Neural cell (in vitro differentiated cells): ENCODE results near the gene SECISBP2L. TPM values are rescaled to one million over a fixed set of nuclear protein-coding genes. Genes with fewer than 3 reads are reported as not detected.

Experiments
- H2AFZ ChIP-seq: fragments of 200-600, 300-800 bp; sonication (generic), shearing (Covaris generic); 2 replicates; pipeline ENCODE4 v1.6.0; 2014; ENCODE audit warnings: low read depth, mild to moderate bottlenecking, antibody characterized with exemption, low read length, moderate library complexity
- H3F3A ChIP-seq: fragments of 200-600 bp; shearing (Covaris generic); 2 replicates; pipeline ENCODE4 v1.6.1; 2016; ENCODE audit warnings: mild to moderate bottlenecking, moderate library complexity, mixed read lengths, antibody characterized with exemption, low read length; ENCODE audit not compliant: insufficient read depth, poor library complexity, severe bottlenecking
- H3K27ac ChIP-seq: fragments of 200-600, 300-800 bp; sonication (generic), shearing (Covaris generic); 2 replicates; pipeline ENCODE4 v1.5.1; 2014; ENCODE audit warnings: mild to moderate bottlenecking, low read length, moderate library complexity
- H3K27me3 ChIP-seq: fragments of 300-800, 200-600 bp; sonication (generic), shearing (Covaris generic); 2 replicates; pipeline ENCODE4 v1.6.0; 2014; ENCODE audit warnings: mild to moderate bottlenecking, low read depth, low read length, moderate library complexity; ENCODE audit not compliant: insufficient read depth
- H3K36me3 ChIP-seq: fragments of 300-800, 200-600 bp; sonication (generic), shearing (Covaris generic); 2 replicates; pipeline ENCODE4 v1.5.1; 2014; ENCODE audit warnings: mild to moderate bottlenecking, antibody characterized with exemption, low read length, moderate library complexity; ENCODE audit not compliant: insufficient read depth
- H3K4me2 ChIP-seq: fragments of 300-800, 200-600 bp; sonication (generic), shearing (Covaris generic); 2 replicates; pipeline ENCODE4 v1.6.0; 2014; ENCODE audit warnings: mild to moderate bottlenecking, low read length
- H3K4me3 ChIP-seq: fragments of 300-800, 200-600 bp; sonication (generic), shearing (Covaris generic); 2 replicates; pipeline ENCODE4 v1.5.1; 2014; ENCODE audit warnings: mild to moderate bottlenecking, low read length, moderate library complexity
- H3K79me2 ChIP-seq: fragments of 200-600 bp; shearing (Covaris generic); replicated peaks from 2 replicates; pipeline ENCODE4 v1.6.0; 2014; ENCODE audit warnings: mild to moderate bottlenecking, low read length, moderate library complexity; ENCODE audit not compliant: insufficient read depth
- H3K9ac ChIP-seq: fragments of 300-800, 200-600 bp; sonication (generic), shearing (Covaris generic); 2 replicates; pipeline ENCODE4 v1.6.1; 2016; ENCODE audit warnings: mild to moderate bottlenecking, low read length, mixed read lengths
- H3K9me2 ChIP-seq: fragments of 200-600 bp; shearing (Covaris generic); 2 replicates; pipeline ENCODE4 v1.6.1; 2016; ENCODE audit warnings: mild to moderate bottlenecking, low read length, mixed read lengths; ENCODE audit not compliant: insufficient read depth
- H3K9me3 ChIP-seq: fragments of 200-600, 300-800 bp; sonication (generic), shearing (Covaris generic); 2 replicates; pipeline ENCODE4 v1.6.1; 2016; ENCODE audit warnings: mild to moderate bottlenecking, mixed run types, low read length, moderate library complexity, mixed read lengths
- H4K20me1 ChIP-seq: fragments of 200-600 bp; shearing (Covaris generic); 2 replicates; pipeline ENCODE4 v1.6.1; 2016; ENCODE audit warnings: mild to moderate bottlenecking, mixed run types; ENCODE audit not compliant: insufficient read depth
- EP300 ChIP-seq: fragments of 450-650 bp; conservative IDR thresholded peaks from 2 replicates; pipeline ENCODE4 v1.6.1; 2014; ENCODE audit warnings: antibody characterized with exemption, mild to moderate bottlenecking, moderate library complexity; ENCODE audit not compliant: poor library complexity, severe bottlenecking
- EZH2 ChIP-seq: fragments of 200-600, 300-800 bp; shearing (Covaris generic), sonication (generic); IDR thresholded peaks from 2 replicates; pipeline ENCODE4 v1.6.1; 2014; ENCODE audit warnings: antibody characterized with exemption, low read length, borderline replicate concordance, mild to moderate bottlenecking; ENCODE audit not compliant: insufficient read depth, poor library complexity, severe bottlenecking
- MXI1 ChIP-seq: fragments of 450-650 bp; conservative IDR thresholded peaks from 2 replicates; pipeline ENCODE4 v1.6.1; 2014; ENCODE audit warnings: antibody characterized with exemption, mild to moderate bottlenecking; ENCODE audit not compliant: poor library complexity, severe bottlenecking
- POLR2AphosphoS5 ChIP-seq: IDR thresholded peaks from 2 replicates; pipeline ENCODE4 v1.6.1; 2012
- RAD21 ChIP-seq: fragments of 450-650 bp; conservative IDR thresholded peaks from 2 replicates; pipeline ENCODE4 v1.6.1; 2014; ENCODE audit warnings: antibody characterized with exemption, mild to moderate bottlenecking, moderate library complexity
- SMC3 ChIP-seq: fragments of 450-650 bp; conservative IDR thresholded peaks from 2 replicates; pipeline ENCODE4 v1.6.1; 2014; ENCODE audit warnings: antibody characterized with exemption, mild to moderate bottlenecking, moderate library complexity; ENCODE audit not compliant: poor library complexity
- TAF1 ChIP-seq: IDR thresholded peaks from 2 replicates; pipeline ENCODE4 v1.6.1; 2012; ENCODE audit warnings: low read depth
- polyA minus RNA-seq: library from RNA; depleted of rRNA, polyadenylated mRNA; stranded (reverse); fragments of >200 nt; gene quantifications from 2 replicates; pipeline ENCODE4 v1.2.3, GENCODE V29; 2014
- polyA plus RNA-seq: library from polyadenylated mRNA; depleted of rRNA; stranded (reverse); fragments of >200 nt; gene quantifications from 2 replicates; pipeline ENCODE4 v1.2.3, GENCODE V29; 2014
- TF ChIP-seq, protein P1 (sequence below): fragments of 450-650 bp; IDR thresholded peaks from 2 replicates; pipeline ENCODE4 v1.5.1; 2014; ENCODE audit warnings: antibody characterized with exemption, mild to moderate bottlenecking, moderate library complexity; ENCODE audit not compliant: poor library complexity, severe bottlenecking
- TF ChIP-seq, protein P2 (sequence below): IDR thresholded peaks from 2 replicates; pipeline ENCODE4 v1.6.1; 2012; ENCODE audit warnings: borderline replicate concordance

The SECISBP2L gene, protein sequence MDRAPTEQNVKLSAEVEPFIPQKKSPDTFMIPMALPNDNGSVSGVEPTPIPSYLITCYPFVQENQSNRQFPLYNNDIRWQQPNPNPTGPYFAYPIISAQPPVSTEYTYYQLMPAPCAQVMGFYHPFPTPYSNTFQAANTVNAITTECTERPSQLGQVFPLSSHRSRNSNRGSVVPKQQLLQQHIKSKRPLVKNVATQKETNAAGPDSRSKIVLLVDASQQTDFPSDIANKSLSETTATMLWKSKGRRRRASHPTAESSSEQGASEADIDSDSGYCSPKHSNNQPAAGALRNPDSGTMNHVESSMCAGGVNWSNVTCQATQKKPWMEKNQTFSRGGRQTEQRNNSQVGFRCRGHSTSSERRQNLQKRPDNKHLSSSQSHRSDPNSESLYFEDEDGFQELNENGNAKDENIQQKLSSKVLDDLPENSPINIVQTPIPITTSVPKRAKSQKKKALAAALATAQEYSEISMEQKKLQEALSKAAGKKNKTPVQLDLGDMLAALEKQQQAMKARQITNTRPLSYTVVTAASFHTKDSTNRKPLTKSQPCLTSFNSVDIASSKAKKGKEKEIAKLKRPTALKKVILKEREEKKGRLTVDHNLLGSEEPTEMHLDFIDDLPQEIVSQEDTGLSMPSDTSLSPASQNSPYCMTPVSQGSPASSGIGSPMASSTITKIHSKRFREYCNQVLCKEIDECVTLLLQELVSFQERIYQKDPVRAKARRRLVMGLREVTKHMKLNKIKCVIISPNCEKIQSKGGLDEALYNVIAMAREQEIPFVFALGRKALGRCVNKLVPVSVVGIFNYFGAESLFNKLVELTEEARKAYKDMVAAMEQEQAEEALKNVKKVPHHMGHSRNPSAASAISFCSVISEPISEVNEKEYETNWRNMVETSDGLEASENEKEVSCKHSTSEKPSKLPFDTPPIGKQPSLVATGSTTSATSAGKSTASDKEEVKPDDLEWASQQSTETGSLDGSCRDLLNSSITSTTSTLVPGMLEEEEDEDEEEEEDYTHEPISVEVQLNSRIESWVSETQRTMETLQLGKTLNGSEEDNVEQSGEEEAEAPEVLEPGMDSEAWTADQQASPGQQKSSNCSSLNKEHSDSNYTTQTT
- 44.9 and 45.9 TPM in 2 replicates for polyA plus RNA-seq
- polyA minus RNA-seq: 102 and 141 TPM in 2 replicates

- no peaks in the 10 kb centered on the region for H3K9me3 ChIP-seq
- peak within 1 kb of the TSS; percentile 94 for H2AFZ ChIP-seq
- H4K20me1 ChIP-seq: no peaks in the 10 kb centered on the region
- peaks cover 44% of the 10 kb centered on the region for H3K79me2 ChIP-seq
- H3K36me3 ChIP-seq: no peaks in the 10 kb centered on the region
- peak within 1 kb of the TSS; percentile 94 for H3K9ac ChIP-seq
- H3K27me3 ChIP-seq: no peaks in the 10 kb centered on the region
- H3K4me2 ChIP-seq: peak within 1 kb of the TSS; percentile 74
- peak within 1 kb of the TSS; percentile 84 for H3K27ac ChIP-seq
- H3K9me2 ChIP-seq: no peaks in the 10 kb centered on the region
- H3F3A ChIP-seq: no peaks in the 10 kb centered on the region
- peak; percentile 49 for TF ChIP-seq SMC3
- TF ChIP-seq, protein P1, sequence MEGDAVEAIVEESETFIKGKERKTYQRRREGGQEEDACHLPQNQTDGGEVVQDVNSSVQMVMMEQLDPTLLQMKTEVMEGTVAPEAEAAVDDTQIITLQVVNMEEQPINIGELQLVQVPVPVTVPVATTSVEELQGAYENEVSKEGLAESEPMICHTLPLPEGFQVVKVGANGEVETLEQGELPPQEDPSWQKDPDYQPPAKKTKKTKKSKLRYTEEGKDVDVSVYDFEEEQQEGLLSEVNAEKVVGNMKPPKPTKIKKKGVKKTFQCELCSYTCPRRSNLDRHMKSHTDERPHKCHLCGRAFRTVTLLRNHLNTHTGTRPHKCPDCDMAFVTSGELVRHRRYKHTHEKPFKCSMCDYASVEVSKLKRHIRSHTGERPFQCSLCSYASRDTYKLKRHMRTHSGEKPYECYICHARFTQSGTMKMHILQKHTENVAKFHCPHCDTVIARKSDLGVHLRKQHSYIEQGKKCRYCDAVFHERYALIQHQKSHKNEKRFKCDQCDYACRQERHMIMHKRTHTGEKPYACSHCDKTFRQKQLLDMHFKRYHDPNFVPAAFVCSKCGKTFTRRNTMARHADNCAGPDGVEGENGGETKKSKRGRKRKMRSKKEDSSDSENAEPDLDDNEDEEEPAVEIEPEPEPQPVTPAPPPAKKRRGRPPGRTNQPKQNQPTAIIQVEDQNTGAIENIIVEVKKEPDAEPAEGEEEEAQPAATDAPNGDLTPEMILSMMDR: peak; percentile 63
- TF ChIP-seq MXI1: peak; percentile 61
- TF ChIP-seq, protein P2, sequence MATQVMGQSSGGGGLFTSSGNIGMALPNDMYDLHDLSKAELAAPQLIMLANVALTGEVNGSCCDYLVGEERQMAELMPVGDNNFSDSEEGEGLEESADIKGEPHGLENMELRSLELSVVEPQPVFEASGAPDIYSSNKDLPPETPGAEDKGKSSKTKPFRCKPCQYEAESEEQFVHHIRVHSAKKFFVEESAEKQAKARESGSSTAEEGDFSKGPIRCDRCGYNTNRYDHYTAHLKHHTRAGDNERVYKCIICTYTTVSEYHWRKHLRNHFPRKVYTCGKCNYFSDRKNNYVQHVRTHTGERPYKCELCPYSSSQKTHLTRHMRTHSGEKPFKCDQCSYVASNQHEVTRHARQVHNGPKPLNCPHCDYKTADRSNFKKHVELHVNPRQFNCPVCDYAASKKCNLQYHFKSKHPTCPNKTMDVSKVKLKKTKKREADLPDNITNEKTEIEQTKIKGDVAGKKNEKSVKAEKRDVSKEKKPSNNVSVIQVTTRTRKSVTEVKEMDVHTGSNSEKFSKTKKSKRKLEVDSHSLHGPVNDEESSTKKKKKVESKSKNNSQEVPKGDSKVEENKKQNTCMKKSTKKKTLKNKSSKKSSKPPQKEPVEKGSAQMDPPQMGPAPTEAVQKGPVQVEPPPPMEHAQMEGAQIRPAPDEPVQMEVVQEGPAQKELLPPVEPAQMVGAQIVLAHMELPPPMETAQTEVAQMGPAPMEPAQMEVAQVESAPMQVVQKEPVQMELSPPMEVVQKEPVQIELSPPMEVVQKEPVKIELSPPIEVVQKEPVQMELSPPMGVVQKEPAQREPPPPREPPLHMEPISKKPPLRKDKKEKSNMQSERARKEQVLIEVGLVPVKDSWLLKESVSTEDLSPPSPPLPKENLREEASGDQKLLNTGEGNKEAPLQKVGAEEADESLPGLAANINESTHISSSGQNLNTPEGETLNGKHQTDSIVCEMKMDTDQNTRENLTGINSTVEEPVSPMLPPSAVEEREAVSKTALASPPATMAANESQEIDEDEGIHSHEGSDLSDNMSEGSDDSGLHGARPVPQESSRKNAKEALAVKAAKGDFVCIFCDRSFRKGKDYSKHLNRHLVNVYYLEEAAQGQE: peak; percentile 85
- peak; percentile 60 for TF ChIP-seq EP300
- peak; percentile 37 for TF ChIP-seq RAD21
- TF ChIP-seq POLR2AphosphoS5: peak; percentile 94
- no peak for TF ChIP-seq EZH2
- TF ChIP-seq TAF1: peak; percentile 67
- peak within 1 kb of the TSS; percentile 88 for H3K4me3 ChIP-seq
Measured at GRCh38 chr15:49046220-49047102, at the start of gene SECISBP2L. TSS of gene SECISBP2L (minus strand) at chr15:49046446. CDS start at chr15:49046299, 147 bp downstream.
